Muscle layer of duodenum (tissue), 2 donors: ENCODE data around the gene PRKD1.
"Not testable (repeated sequence)": the region's sequence is repeated elsewhere in the genome, so short reads cannot be mapped to it uniquely, and the experiment has no call there.

Experiments
- H3K27ac ChIP-seq: one replicate; pipeline ENCODE4 v1.7.0; 2013; ENCODE audit warnings: mild to moderate bottlenecking, low read length
- H3K27me3 ChIP-seq: one replicate; pipeline ENCODE4 v1.7.0; 2013; ENCODE audit warnings: low read depth, mild to moderate bottlenecking, control low read depth, low read length
- H3K36me3 ChIP-seq, 2 donors: one replicate each; pipeline ENCODE4 v1.7.0; 2013; ENCODE audit warnings: low read length in 2 of 2, control low read depth in 1 of 2, mild to moderate bottlenecking in 1 of 2; ENCODE audit not compliant: insufficient read depth in 2 of 2, control insufficient read depth in 1 of 2
- H3K4me1 ChIP-seq, 2 donors: one replicate each; pipeline ENCODE4 v1.7.0; 2013; ENCODE audit warnings: low read length in 2 of 2, mild to moderate bottlenecking in 2 of 2, control low read depth in 1 of 2, moderate library complexity in 1 of 2; ENCODE audit not compliant: insufficient read depth in 2 of 2, control insufficient read depth in 1 of 2
- H3K4me3 ChIP-seq, 2 donors: one replicate each; pipeline ENCODE4 v1.7.0; 2013; ENCODE audit warnings: low read length in 2 of 2, low read depth in 1 of 2, mild to moderate bottlenecking in 1 of 2
- H3K9me3 ChIP-seq, 2 donors: one replicate each; pipeline ENCODE4 v1.7.0; 2013; ENCODE audit warnings: low read length in 2 of 2, control low read depth in 1 of 2, mild to moderate bottlenecking in 1 of 2; ENCODE audit not compliant: control insufficient read depth in 1 of 2
- donor health status: healthy.

The PRKD1 gene

GRCh38 chr14:29705801-29706200, 221.8 kb downstream of the PRKD1 start:
- H3K36me3 ChIP-seq, result no peaks in the 10 kb centered on the region
- H3K27me3 ChIP-seq, result no peaks in the 10 kb centered on the region
- H3K4me1 ChIP-seq, result no peaks in the 10 kb centered on the region
- no peak overlapping the region for H3K27ac ChIP-seq
- H3K9me3 ChIP-seq, result no peaks in the 10 kb centered on the region
- no peak overlapping the region for H3K4me3 ChIP-seq

GRCh38 chr14:29689597-29689996, 238.1 kb downstream of the PRKD1 start:
- H3K27me3 ChIP-seq, H3K4me3 ChIP-seq, H3K9me3 ChIP-seq, H3K36me3 ChIP-seq, H3K4me1 ChIP-seq, H3K27ac ChIP-seq: not testable (repeated sequence)

GRCh38 chr14:29687866-29688265, 239.8 kb downstream of the PRKD1 start:
- Histone ChIP-seq H3K27me3 (no peaks in the 10 kb centered on the region), H3K27ac (no peak overlapping the region), H3K36me3 (no peaks in the 10 kb centered on the region), H3K4me3 (no peak overlapping the region), H3K9me3 (peaks cover 0 to 3% of the 10 kb centered on the region in 2 donors), H3K4me1 (peaks cover 0 to 13% of the 10 kb centered on the region in 2 donors)

- Histone ChIP-seq H3K4me3 (no peak overlapping the region), H3K36me3 (no peaks in the 10 kb centered on the region), H3K9me3 (peaks cover 0 to 3% of the 10 kb centered on the region in 2 donors), H3K27me3 (no peaks in the 10 kb centered on the region), H3K27ac (no peak overlapping the region), H3K4me1 (peaks cover 0 to 13% of the 10 kb centered on the region in 2 donors)
These were observed 240.4 kb downstream of the PRKD1 start for GRCh38 chr14:29687071-29687765.

GRCh38 chr14:29684926-29685325, 242.7 kb downstream of the PRKD1 start:
- peaks cover 0 to 3% of the 10 kb centered on the region in 2 donors for H3K9me3 ChIP-seq
- no peaks in the 10 kb centered on the region for H3K36me3 ChIP-seq
- H3K4me3 ChIP-seq, result no peak overlapping the region
- no peak overlapping the region for H3K27ac ChIP-seq
- peaks cover 0 to 13% of the 10 kb centered on the region in 2 donors for H3K4me1 ChIP-seq
- no peaks in the 10 kb centered on the region for H3K27me3 ChIP-seq

GRCh38 chr14:29682789-29683188, 244.9 kb downstream of the PRKD1 start:
- peaks cover 0 to 13% of the 10 kb centered on the region in 2 donors for H3K4me1 ChIP-seq

GRCh38 chr14:29681316-29681715, 246.3 kb downstream of the PRKD1 start:
- Histone ChIP-seq H3K9me3 (no peaks in the 10 kb centered on the region), H3K27me3 (no peaks in the 10 kb centered on the region), H3K4me3 (no peak overlapping the region), H3K27ac (no peak overlapping the region), H3K4me1 (peaks cover 0 to 13% of the 10 kb centered on the region in 2 donors), H3K36me3 (no peaks in the 10 kb centered on the region)

More at GRCh38 chr14:29682789-29683188, 244.9 kb downstream of the PRKD1 start:
- Histone ChIP-seq H3K36me3 (no peaks in the 10 kb centered on the region), H3K27ac (no peak overlapping the region), H3K9me3 (no peaks in the 10 kb centered on the region), H3K27me3 (no peaks in the 10 kb centered on the region), H3K4me3 (no peak overlapping the region)

- peaks cover 0 to 4% of the 10 kb centered on the region in 2 donors for H3K4me1 ChIP-seq
- H3K27me3 ChIP-seq, result no peaks in the 10 kb centered on the region
- H3K9me3 ChIP-seq, result no peaks in the 10 kb centered on the region
- no peak overlapping the region for H3K4me3 ChIP-seq
- H3K27ac ChIP-seq, result no peak overlapping the region
- no peaks in the 10 kb centered on the region for H3K36me3 ChIP-seq
These were observed 252.9 kb downstream of the PRKD1 start for GRCh38 chr14:29674566-29675285.

- Histone ChIP-seq H3K36me3 (no peaks in the 10 kb centered on the region), H3K9me3 (no peaks in the 10 kb centered on the region), H3K27me3 (no peaks in the 10 kb centered on the region), H3K27ac (no peak overlapping the region), H3K4me3 (no peak overlapping the region), H3K4me1 (peaks cover 0 to 4% of the 10 kb centered on the region in 2 donors)
These were observed 254.8 kb downstream of the PRKD1 start for GRCh38 chr14:29672831-29673230.

GRCh38 chr14:29671034-29671433, 256.6 kb downstream of the PRKD1 start:
- H3K27ac ChIP-seq, result no peak overlapping the region

GRCh38 chr14:29668201-29668600, 259.4 kb downstream of the PRKD1 start:
- no peaks in the 10 kb centered on the region for H3K27me3 ChIP-seq
- peaks cover 0 to 4% of the 10 kb centered on the region in 2 donors for H3K4me1 ChIP-seq

More at GRCh38 chr14:29671034-29671433, 256.6 kb downstream of the PRKD1 start:
- H3K36me3 ChIP-seq, result no peaks in the 10 kb centered on the region
- no peaks in the 10 kb centered on the region for H3K27me3 ChIP-seq
- no peaks in the 10 kb centered on the region for H3K9me3 ChIP-seq
- no peak overlapping the region for H3K4me3 ChIP-seq
- peaks cover 0 to 4% of the 10 kb centered on the region in 2 donors for H3K4me1 ChIP-seq

More at GRCh38 chr14:29668201-29668600, 259.4 kb downstream of the PRKD1 start:
- no peaks in the 10 kb centered on the region for H3K9me3 ChIP-seq
- peaks cover 0 to 16% of the 10 kb centered on the region in 2 donors for H3K36me3 ChIP-seq
- no peak overlapping the region for H3K27ac ChIP-seq
- H3K4me3 ChIP-seq, result no peak overlapping the region
